Urinary bladder (tissue), 4 donors: ENCODE data around the gene HOXA13. TPM values are rescaled to one million over a fixed set of nuclear protein-coding genes. Genes with fewer than 3 reads are reported as not detected.

ENCODE experiments used
- DNase-seq: peaks from one replicate; pipeline ENCODE4 v3.0.0-alpha.2; 2015; ENCODE audit errors: extremely low spot score
- H3K27ac ChIP-seq: one replicate; pipeline ENCODE4 v1.5.1; 2013; ENCODE audit warnings: low read depth, mild to moderate bottlenecking, moderate library complexity
- H3K36me3 ChIP-seq: one replicate; pipeline ENCODE4 v1.6.1; 2013; ENCODE audit warnings: mild to moderate bottlenecking, moderate library complexity; ENCODE audit not compliant: insufficient read depth
- H3K4me1 ChIP-seq: one replicate; pipeline ENCODE4 v1.6.1; 2013; ENCODE audit warnings: mild to moderate bottlenecking, moderate library complexity; ENCODE audit not compliant: insufficient read depth
- H3K4me3 ChIP-seq: one replicate; pipeline ENCODE4 v1.5.1; 2013; ENCODE audit warnings: low read depth, low read length
- WGBS: extraction: QIAGEN DNeasy Blood & Tissue Kit; methylation state at CpG from one replicate; pipeline ENCODE4 v1.1.7; 2013; 5-methylcytosine and 5-hydroxymethylcytosine counted together
- polyA plus RNA-seq: library from polyadenylated mRNA; stranded (reverse); fragments of 200-250 nt; gene quantifications from one replicate; pipeline ENCODE4 v1.2.3, GENCODE V29; 2013
- total RNA-seq: library from RNA; depleted of rRNA; stranded (reverse); fragments of >200 nt; gene quantifications from one replicate; pipeline ENCODE4 v1.2.3, GENCODE V29; 2014
- donor health status: healthy with polysubstance abuse.
- donor health status: healthy.

HOXA13 gene
- total and polyA plus RNA-seq, 2 donors, result 24.4 to 43.2 TPM

DNA sequence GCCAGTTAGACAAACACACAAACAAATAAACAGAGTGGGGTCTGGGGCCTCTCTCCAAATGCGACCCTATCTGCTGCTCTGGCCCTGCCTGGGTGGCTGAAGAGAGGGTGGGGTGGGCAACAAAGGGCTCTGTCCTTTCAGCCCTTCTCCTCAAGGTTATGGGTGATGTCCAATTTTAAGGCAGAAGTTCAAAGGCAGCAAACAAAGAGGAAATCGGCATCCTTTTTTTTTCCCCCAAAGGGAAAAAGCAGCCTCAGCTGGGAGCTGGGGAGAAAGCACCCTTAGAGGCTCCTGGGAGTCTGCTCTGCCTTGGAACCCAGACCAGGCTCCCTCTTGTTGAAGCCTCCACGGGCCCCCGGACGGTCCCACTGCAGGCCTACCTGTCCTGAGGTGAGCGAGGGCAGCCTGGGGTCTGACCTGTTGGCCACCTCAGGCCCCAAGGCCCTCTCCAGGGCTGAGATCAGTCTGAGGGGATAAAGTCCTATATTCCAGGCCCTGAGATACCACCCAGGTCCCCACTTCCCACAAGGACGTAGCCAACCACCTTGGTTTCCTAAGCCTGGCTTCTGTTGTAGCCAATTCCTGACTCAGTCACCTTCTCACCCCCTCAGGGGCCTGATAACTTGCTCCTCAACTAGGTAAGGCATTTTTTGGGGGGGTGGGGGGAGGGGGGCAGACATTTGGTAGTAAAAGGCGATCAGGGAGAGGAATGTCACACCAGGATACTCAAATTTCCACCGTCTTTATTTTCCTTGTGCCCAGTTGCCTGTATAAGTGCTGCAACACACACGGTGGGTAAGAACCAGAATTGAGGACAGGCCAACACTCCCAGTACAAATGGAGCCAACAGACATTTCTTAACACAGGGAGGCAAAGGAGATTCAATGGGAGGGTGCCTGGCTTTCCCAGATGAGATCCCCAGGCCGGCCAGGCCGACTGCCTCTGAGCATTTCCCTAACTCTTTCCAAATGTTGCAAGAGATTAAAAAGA lies 19.2 kb downstream of the HOXA13 start:
- WGBS, result 58% methylated on average over 12 of the region's 12 CpGs
- no peak for DNase-seq
- Histone ChIP-seq H3K4me3 (peak overlapping the region; percentile 1), H3K27ac (peak overlapping the region; percentile 73), H3K36me3 (no peaks in the 10 kb centered on the region), H3K4me1 (no peaks in the 10 kb centered on the region)

DNA sequence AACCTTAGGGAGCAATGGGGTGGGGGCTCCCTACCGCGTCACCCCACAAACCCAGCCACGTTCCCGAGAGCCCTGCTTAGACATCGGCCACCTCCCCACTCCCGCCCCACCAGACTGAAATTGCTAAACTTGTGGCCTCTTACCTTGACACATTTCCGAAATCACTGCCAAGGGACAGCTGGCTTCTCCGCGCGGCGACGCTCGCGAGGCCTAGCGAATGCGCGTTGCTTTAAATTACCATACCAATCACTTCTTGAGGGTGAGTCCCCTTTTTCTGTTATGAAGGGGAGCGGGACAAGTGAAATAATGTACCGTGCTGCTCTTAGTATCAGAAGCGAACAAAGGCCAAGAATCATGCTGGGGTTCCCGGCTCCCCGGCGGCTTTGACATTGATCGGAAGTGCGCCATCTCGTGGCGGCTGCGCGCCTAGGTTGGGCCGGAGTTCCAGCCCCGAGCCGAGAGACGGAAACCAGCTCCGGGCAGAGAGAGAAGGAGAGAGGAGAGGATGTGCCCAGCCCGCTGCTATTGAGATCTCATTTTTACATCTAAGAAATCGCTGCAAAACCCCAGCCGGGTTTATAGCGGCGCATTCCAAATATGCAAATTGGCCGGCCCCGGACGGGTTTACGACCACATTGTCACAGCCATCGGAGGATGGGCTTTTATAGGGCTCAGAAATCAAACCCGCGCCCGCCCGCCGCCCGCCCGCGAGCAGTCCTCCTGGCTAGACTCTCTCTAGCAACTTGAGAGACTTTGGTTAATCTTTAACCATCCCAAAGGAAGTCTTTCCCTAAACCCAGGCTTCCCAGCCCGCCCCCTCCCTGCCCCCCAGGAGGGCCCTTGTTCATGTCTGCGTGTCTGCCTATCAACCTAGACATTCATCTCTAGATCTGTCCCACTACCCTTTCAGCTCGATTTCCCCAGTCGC lies 20.1 kb downstream of the HOXA13 start:
- Histone ChIP-seq H3K4me1 (no peaks in the 10 kb centered on the region), H3K36me3 (no peaks in the 10 kb centered on the region), H3K27ac (peak overlapping the region; percentile 90), H3K4me3 (peak overlapping the region; percentile 47)
- 5% methylated on average over 56 of the region's 56 CpGs for whole genome bisulfite sequencing
- no peak for DNase-seq

DNA sequence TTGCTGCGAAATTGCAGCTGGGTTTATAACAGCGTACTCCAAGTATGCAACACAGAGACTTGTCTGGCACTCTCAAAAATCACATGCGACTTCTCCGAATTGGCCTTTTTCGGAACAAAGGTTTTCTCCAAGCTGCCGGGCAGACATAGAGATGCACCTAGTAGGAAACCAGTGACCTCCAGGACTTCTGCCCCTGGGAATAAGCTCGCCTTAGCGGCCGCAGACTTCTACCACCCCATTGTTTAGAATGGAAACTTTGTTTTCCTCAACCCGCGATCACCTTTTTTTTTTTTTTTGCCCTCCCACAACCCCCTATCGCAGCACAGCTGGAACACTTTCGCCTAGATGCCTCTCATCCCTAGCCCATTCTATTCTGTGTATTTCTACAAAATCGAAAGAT lies 20.9 kb downstream of the HOXA13 start:
- H3K4me3 ChIP-seq, result peak overlapping the region; percentile 47
- no peaks in the 10 kb centered on the region for H3K4me1 ChIP-seq
- no peaks in the 10 kb centered on the region for H3K36me3 ChIP-seq
- no peak for DNase-seq
- WGBS, result 27% methylated on average over 14 of the region's 14 CpGs
- H3K27ac ChIP-seq, result peak overlapping the region; percentile 90

DNA sequence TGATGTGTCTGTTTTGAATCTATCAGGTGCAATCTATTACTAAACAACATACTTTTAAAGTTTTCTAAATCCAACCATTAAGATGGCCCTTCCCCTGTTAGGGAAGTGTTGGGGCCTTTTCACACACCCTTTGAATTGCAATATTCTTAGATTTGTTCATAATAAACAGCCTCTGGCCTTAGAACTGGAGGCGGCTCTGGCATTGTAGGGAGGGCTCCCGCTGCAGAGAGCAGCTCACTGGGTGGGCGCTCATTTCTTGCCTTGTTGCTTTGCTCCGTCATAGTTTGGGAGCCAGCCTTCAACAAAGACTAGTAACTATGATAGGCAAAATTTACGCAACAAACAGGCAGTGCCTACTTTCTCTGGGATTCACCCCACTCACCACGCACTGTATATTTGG lies 21.5 kb downstream of the HOXA13 start:
- Histone ChIP-seq H3K4me3 (peak overlapping the region; percentile 47), H3K36me3 (no peaks in the 10 kb centered on the region), H3K4me1 (no peaks in the 10 kb centered on the region), H3K27ac (peak overlapping the region; percentile 64)
- no peak for DNase-seq
- WGBS, result 34% methylated on average over 6 of the region's 6 CpGs

DNA sequence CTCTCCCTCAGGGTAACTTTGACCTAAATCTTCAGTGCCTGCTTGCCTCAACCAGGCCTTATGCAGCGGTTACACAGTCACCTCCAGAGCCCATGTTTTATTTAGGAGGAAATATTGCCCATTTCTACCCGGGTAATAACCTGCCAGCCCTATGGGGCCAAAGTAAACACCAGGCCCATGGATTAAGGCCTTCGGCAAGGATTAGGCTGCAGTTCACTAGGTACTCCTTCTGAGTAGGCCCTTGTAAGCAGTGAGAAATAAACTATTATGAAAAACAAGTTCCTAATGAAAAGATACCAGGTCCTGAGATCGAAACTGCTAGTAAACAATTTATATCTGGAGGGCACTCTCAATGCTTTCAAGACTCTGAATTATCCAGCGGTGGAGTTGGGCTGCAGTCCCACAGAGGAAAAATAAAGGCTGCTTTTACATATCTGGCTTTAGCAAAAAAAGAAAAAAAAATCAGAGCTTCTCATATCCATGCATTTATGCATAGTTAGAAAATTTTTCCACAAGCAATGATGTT lies 22.0 kb downstream of the HOXA13 start:
- no peaks in the 10 kb centered on the region for H3K36me3 ChIP-seq
- no peak for DNase-seq
- 27% methylated on average over 5 of the region's 5 CpGs for WGBS
- H3K4me1 ChIP-seq, result no peaks in the 10 kb centered on the region
- peak overlapping the region; percentile 47 for H3K4me3 ChIP-seq
- H3K27ac ChIP-seq, result peak overlapping the region; percentile 95

DNA sequence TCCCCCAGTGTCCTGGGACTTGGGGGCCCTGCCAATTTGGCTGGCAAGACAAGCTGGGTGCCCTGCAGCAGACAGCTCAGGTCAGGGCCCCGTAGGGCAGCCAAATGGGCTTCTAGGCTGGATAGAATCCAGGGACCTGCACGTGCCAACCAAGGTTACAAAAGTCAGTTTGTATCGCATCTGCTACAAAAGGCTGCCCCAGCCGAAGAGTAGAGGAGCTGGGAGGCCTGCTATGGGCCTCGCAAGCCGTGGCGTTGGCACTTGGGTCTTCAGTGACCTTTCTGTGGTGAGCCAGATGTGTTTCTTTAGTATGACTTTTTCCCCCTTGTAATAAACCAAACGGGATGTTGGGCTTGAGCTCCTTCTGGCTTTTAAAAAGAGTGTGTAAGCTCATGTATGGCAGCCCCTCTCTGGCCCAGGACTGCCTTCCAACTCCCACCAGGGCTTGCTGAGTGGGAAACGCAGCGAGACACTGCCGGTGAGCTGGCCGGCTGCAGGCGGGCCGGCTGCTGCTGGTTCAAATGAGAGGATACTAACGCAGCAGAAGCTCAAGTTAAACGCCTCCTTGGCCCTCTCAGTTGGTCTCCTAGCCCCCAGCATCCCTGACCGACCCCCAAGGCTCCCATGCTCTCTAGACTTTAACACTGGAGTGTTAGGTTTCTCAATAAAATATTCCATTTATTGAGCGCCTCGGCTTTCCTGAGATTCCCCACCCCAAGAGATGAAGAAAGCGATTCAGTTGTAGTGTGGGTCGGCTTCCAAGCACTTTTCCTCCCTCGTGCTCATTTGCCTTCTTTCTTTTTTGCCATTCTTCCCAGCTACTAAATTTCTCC lies 22.7 kb downstream of the HOXA13 start:
- DNase-seq, result no peak
- H3K4me3 ChIP-seq, result peak overlapping the region; percentile 47
- H3K36me3 ChIP-seq, result no peaks in the 10 kb centered on the region
- H3K27ac ChIP-seq, result peak overlapping the region; percentile 95
- no peaks in the 10 kb centered on the region for H3K4me1 ChIP-seq
- WGBS, result 31% methylated on average over 22 of the region's 22 CpGs

DNA sequence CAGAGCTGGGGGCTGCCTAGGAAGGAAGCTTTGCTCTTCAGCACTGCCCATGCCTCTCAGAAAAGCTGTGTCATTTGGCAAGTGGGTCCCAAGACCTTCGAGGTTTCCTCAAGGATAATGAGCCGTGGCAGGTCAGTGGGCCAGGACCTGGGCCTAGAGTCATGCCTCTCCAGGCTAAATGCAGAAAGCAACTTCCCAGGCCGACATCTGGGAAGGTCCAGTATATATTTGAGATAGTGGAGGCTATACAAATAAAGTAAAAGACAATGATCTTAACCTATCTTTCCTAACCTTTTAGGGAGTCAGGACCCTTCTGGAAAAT lies 23.4 kb downstream of the HOXA13 start:
- no peaks in the 10 kb centered on the region for H3K4me1 ChIP-seq
- 37% methylated on average over 3 of the region's 3 CpGs for WGBS
- peak overlapping the region; percentile 95 for H3K27ac ChIP-seq
- no peak for DNase-seq
- H3K36me3 ChIP-seq, result no peaks in the 10 kb centered on the region
- peak overlapping the region; percentile 41 for H3K4me3 ChIP-seq

DNA sequence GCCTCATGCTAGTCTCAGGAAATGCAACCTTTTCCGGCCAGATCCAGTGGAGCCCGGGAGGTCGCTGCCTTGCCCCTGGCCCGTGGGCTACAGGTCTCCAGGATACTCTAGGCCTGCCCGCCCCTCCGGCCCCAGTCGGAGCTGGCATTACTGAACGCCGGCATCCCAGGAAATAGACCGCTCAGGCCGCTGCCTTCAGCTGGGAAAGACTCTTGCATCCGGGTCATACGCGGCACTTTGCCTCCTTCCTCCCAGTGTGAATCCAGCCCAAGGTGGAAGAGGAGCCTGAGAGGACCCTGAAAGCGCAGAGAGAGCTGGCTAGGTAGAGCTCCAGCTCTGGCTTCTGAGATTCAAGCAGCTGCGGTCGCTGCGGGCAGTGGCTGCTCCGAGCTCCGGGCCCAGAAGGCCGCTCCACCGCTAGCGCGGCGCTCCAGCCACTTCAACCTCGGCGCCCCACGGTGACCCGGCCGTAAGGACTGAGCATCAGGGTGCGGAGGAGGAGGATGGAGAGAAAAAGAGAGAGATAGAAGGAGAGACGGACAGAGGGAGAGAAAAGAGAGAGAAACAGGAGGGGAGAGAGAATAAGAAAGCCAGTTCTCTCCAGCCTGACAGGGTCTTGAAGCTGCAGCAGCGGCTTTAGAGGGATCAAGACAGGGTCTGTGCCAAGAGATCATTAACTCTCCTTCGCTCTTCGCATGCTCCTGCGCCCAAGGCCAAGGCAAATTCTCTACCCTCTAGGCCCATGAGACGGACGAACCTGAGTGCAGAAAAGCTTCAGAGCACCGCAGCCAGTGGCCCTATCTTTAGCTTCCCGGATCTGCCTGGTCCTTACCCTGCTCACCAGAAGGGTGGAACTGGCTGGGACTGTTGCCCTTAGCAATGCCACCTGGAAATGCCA lies 24.0 kb downstream of the HOXA13 start:
- Histone ChIP-seq H3K4me3 (peak overlapping the region; percentile 41), H3K36me3 (peaks cover 2% of the 10 kb centered on the region), H3K4me1 (no peaks in the 10 kb centered on the region), H3K27ac (peak overlapping the region; percentile 95)
- no peak for DNase-seq
- WGBS, result 33% methylated on average over 40 of the region's 40 CpGs

DNA sequence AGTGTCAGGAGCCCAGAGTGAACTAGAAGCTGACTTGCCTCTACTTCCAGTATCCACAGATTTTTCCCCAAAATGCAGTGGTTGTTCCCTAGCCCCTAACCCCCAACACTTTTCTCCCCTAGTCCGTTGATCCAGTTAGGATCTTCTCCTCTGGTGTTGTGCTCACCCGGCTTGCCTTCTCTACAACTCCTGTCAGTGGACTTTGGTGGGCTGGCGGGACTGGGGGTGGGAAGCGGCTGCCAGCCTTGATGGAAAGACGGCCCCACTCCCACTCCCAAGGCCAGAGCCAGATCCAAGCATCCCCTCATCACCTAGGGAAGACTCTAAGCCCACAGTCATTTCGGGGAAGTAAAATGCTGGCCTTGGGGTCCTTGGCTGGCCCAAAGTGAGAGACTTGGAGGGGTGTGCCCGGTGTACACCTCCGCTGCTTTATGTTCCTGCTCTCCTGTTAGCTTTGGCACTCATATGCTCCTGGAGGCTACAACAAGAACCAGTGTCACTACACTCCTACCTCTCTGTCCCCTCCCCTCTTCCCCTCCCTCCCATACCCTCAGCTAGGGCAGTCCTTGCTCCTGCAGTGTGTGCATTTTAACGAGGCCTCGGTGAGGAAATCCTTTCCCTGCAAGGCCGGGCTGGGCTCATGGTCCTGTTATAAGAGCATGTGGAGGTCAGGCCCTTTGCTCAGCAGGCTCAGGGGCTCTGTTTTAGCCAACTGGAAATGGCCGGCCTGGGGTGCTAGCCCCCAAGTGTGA lies 24.8 kb downstream of the HOXA13 start:
- Histone ChIP-seq H3K36me3 (peaks cover 2% of the 10 kb centered on the region), H3K4me1 (no peaks in the 10 kb centered on the region), H3K4me3 (peak overlapping the region; percentile 83), H3K27ac (peak overlapping the region; percentile 95)
- 52% methylated on average over 12 of the region's 12 CpGs for WGBS
- DNase-seq, result no peak

DNA sequence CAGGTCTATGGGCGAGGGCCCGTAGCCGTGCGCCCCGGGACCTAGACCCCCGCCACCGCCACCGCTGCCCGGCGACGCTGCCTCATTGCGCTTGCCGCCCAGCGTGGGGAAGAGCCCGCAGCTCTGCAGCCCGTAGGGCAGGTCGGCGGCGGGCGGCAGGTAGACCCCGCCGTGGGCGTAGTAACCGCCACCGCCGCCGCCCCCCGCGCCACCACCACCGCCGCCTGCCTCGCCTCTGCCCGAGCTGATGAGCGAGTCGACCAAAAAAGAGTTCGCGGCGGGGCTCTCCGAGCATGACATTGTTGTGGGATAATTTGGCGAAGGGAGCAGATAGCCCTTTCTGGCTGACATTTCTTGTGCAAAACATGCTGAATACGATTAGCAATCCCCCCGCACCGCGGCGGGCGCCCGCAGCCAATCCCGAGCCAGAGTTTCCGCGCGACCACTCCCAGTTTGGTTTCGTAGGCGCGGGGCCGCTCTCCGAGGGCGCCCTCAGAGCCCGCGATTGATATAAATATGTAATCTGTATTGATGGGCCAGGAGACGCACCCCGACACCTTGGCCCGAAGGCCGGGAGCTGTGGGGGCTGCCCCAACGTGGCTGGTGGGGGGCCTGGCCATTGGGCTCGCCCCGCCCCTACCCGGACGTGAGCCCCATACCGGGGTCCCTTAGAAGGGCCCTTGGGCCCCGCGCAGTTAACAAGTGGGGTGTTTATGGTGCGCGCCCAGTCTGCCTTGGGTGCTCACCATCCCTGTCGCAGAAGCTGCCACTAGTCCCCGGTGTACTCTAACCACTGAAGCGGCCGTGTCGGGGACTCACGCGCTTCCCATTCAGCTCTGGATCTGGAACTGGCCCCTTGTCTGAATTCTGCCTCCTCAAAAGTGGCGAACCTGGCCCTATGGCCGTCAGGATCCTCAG lies 25.7 kb downstream of the HOXA13 start, which contains the start of gene HOXA10:
TSS of gene HOXA10 (minus strand) at position 365 of the 918 bp plus-strand sequence. CDS start at position 351, 14 bp downstream.
- Histone ChIP-seq H3K4me1 (no peaks in the 10 kb centered on the region), H3K36me3 (peaks cover 2% of the 10 kb centered on the region), H3K27ac (peak within 1 kb of the TSS; percentile 95), H3K4me3 (peak within 1 kb of the TSS; percentile 83)
- 5% methylated on average over 82 of the region's 82 CpGs for WGBS
- DNase-seq, result no peak

DNA sequence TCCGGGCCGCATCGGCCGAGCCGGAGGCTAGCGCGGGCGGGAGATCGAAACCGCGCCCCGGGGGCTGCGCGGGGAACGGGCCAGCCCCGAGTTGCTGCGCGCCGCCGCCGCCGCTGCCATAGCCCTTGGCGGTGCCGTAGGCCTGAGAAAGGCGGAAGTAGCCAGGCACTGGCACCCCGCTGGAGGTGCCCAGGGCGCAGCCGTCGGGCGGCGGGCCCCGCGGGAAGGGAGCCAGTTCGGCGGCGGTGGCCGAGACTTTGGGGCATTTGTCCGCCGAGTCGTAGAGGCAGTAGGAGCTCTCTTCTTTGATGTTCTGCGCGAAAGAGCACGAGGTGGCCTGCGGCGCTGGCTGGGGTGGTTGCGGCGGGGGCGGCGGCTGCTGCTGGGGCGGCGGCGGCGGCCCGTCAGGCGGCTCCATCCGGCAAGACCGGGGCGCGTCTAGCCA lies 26.4 kb downstream of the HOXA13 start:
- peak overlapping the region; percentile 95 for H3K27ac ChIP-seq
- peak overlapping the region; percentile 83 for H3K4me3 ChIP-seq
- no peaks in the 10 kb centered on the region for H3K4me1 ChIP-seq
- peaks cover 2% of the 10 kb centered on the region for H3K36me3 ChIP-seq
- DNase-seq, result no peak
- WGBS, result 0% methylated on average over 59 of the region's 59 CpGs
